ENCODE data around the gene UBE2J1.
"Not testable (repeated sequence)": the region's sequence is repeated elsewhere in the genome, so short reads cannot be mapped to it uniquely, and the experiment has no call there.

UBE2J1 gene

GRCh38 chr6:89314692-89315091 lies 37.8 kb downstream of the UBE2J1 start:
- H3K4me3 ChIP-seq (ENCODE audit: control insufficient read depth, low read depth, low read length) = no peak overlapping the region
- TF ChIP-seq CTCF (conservative IDR thresholded peaks at IDR 0.05; ENCODE audit: control insufficient read depth, insufficient read depth, low read depth, low read length) = no peak
- no peak for DNase-seq (ENCODE audit: low read depth)

- peak; percentile 91 for DNase-seq (ENCODE audit: low read depth)
- no peak overlapping the region for H3K4me3 ChIP-seq (ENCODE audit: control insufficient read depth, low read depth, low read length)
- TF ChIP-seq CTCF (conservative IDR thresholded peaks at IDR 0.05; ENCODE audit: control insufficient read depth, insufficient read depth, low read depth, low read length) = no peak
Observed at GRCh38 chr6:89313006-89313405, 39.5 kb downstream of the UBE2J1 start.

- H3K4me3 ChIP-seq (ENCODE audit: control insufficient read depth, low read depth, low read length) = no peak overlapping the region
- peak; percentile 64 for DNase-seq (ENCODE audit: low read depth)
- peak; percentile 74 for TF ChIP-seq CTCF (conservative IDR thresholded peaks at IDR 0.05; ENCODE audit: control insufficient read depth, insufficient read depth, low read depth, low read length)
Observed at GRCh38 chr6:89311853-89312531, 40.5 kb downstream of the UBE2J1 start.

- no peak for TF ChIP-seq CTCF (conservative IDR thresholded peaks at IDR 0.05; ENCODE audit: control insufficient read depth, insufficient read depth, low read depth, low read length)
- no peak overlapping the region for H3K4me3 ChIP-seq (ENCODE audit: control insufficient read depth, low read depth, low read length)
- DNase-seq (ENCODE audit: low read depth) = no peak
Observed at GRCh38 chr6:89311530-89311852, 41.0 kb downstream of the UBE2J1 start.

- TF ChIP-seq CTCF (conservative IDR thresholded peaks at IDR 0.05; ENCODE audit: control insufficient read depth, insufficient read depth, low read depth, low read length) = no peak
- H3K4me3 ChIP-seq (ENCODE audit: control insufficient read depth, low read depth, low read length) = no peak overlapping the region
- DNase-seq (ENCODE audit: low read depth) = peak; percentile 28
Observed at GRCh38 chr6:89310929-89311328, 41.6 kb downstream of the UBE2J1 start.

- DNase-seq (ENCODE audit: low read depth) = no peak
- no peak for TF ChIP-seq CTCF (conservative IDR thresholded peaks at IDR 0.05; ENCODE audit: control insufficient read depth, insufficient read depth, low read depth, low read length)
- no peak overlapping the region for H3K4me3 ChIP-seq (ENCODE audit: control insufficient read depth, low read depth, low read length)
Observed at GRCh38 chr6:89308525-89309395, 43.8 kb downstream of the UBE2J1 start.

- not testable (repeated sequence) for DNase-seq (ENCODE audit: low read depth); H3K4me3 ChIP-seq (ENCODE audit: control insufficient read depth, low read depth, low read length)
Observed at GRCh38 chr6:89304517-89304916, 48.0 kb downstream of the UBE2J1 start.
